ENCODE data around the gene ITPRID1.

ITPRID1 gene

GRCh38 chr7:31549611-31550010 lies 35.7 kb downstream of the ITPRID1 start (continued):
- TF ChIP-seq AEBP2 (tag by site-specific recombination; IDR thresholded peaks at IDR 0.05; ENCODE audit: borderline replicate concordance), result no peak

- Histone ChIP-seq H3K9me3 (ENCODE audit: control insufficient read depth, insufficient read depth, low read depth, low read length) (no peaks in the 10 kb centered on the region), H3K4me1 (ENCODE audit: control insufficient read depth, insufficient read depth, low read length) (no peaks in the 10 kb centered on the region), H3K4me3 (ENCODE audit: low read depth, low read length) (no peak overlapping the region), H3K36me3 (ENCODE audit: control insufficient read depth in 2 of 2, insufficient read depth in 1 of 2, low read length in 2 of 2) (no peaks in the 10 kb centered on the region), H3K27ac (ENCODE audit: extremely low read depth, low read depth, low read length) (no peak overlapping the region)
- ChIA-PET POLR2A (no interaction called here), CTCF (no interaction called here)
- no peak for TF ChIP-seq ZNF426 (tag by site-specific recombination; IDR thresholded peaks at IDR 0.05)
- no peak for TF ChIP-seq REPIN1 (tag by site-specific recombination; IDR thresholded peaks at IDR 0.05; ENCODE audit: low read depth)
- no peak for TF ChIP-seq ZNF623 (tag by site-specific recombination; IDR thresholded peaks at IDR 0.05)
- TF ChIP-seq HOXD13 (CRISPR knock-in tag; IDR thresholded peaks at IDR 0.05; ENCODE audit: borderline replicate concordance), result no peak
- TF ChIP-seq ZNF560 (tag by site-specific recombination; IDR thresholded peaks at IDR 0.05; ENCODE audit: borderline replicate concordance), result no peak
- no peak for TF ChIP-seq IKZF3 (tag by site-specific recombination; IDR thresholded peaks at IDR 0.05)
- TF ChIP-seq ZNF146 (tag by site-specific recombination; IDR thresholded peaks at IDR 0.05), result no peak
- no peak for TF ChIP-seq ZNF776 (tag by site-specific recombination; IDR thresholded peaks at IDR 0.05; ENCODE audit: borderline replicate concordance)
- TF ChIP-seq ZNF121 (tag by site-specific recombination; IDR thresholded peaks at IDR 0.05), result no peak
- TF ChIP-seq ZNF311 (tag by site-specific recombination; IDR thresholded peaks at IDR 0.05; ENCODE audit: borderline replicate concordance), result no peak
- TF ChIP-seq ZNF777 (tag by site-specific recombination; IDR thresholded peaks at IDR 0.05; ENCODE audit: borderline replicate concordance), result no peak
- no peak for TF ChIP-seq EGR2 (tag by site-specific recombination; IDR thresholded peaks at IDR 0.05; ENCODE audit: low read depth)
- TF ChIP-seq ZNF174 (tag by site-specific recombination; IDR thresholded peaks at IDR 0.05), result no peak
- no peak for TF ChIP-seq PRDM2 (tag by site-specific recombination; IDR thresholded peaks at IDR 0.05; ENCODE audit: borderline replicate concordance)
- TF ChIP-seq WT1 (tag by site-specific recombination; IDR thresholded peaks at IDR 0.05), result no peak
Measured at GRCh38 chr7:31550432-31550831, 36.5 kb downstream of the ITPRID1 start.

- Histone ChIP-seq H3K27ac (ENCODE audit: extremely low read depth, low read depth, low read length) (no peak overlapping the region), H3K36me3 (ENCODE audit: control insufficient read depth in 2 of 2, insufficient read depth in 1 of 2, low read length in 2 of 2) (no peaks in the 10 kb centered on the region), H3K4me1 (ENCODE audit: control insufficient read depth, insufficient read depth, low read length) (no peaks in the 10 kb centered on the region), H3K9me3 (ENCODE audit: control insufficient read depth, insufficient read depth, low read depth, low read length) (no peaks in the 10 kb centered on the region), H3K4me3 (ENCODE audit: low read depth, low read length) (no peak overlapping the region)
- POLR2A ChIA-PET, result no interaction called here
- CTCF ChIA-PET, result no interaction called here
- no peak for TF ChIP-seq ZFP37 (tag by site-specific recombination; IDR thresholded peaks at IDR 0.05)
- no peak for TF ChIP-seq ZNF335 (tag by site-specific recombination; conservative IDR thresholded peaks at IDR 0.05)
- TF ChIP-seq ZIC2 (tag by site-specific recombination; IDR thresholded peaks at IDR 0.05), result no peak
- no peak for TF ChIP-seq ZNF501 (tag by site-specific recombination; IDR thresholded peaks at IDR 0.05)
- TF ChIP-seq KLF10 (tag by site-specific recombination; IDR thresholded peaks at IDR 0.05), result no peak
- no peak for TF ChIP-seq ZBTB26 (tag by site-specific recombination; optimal IDR thresholded peaks at IDR 0.05)
- no peak for TF ChIP-seq ZNF214 (tag by site-specific recombination; IDR thresholded peaks at IDR 0.05; ENCODE audit: borderline replicate concordance)
- no peak for TF ChIP-seq MEIS1 (CRISPR knock-in tag; IDR thresholded peaks at IDR 0.05; ENCODE audit: borderline replicate concordance)
- TF ChIP-seq ZSCAN5A (tag by site-specific recombination; IDR thresholded peaks at IDR 0.05), result no peak
- TF ChIP-seq TRIM28 (IDR thresholded peaks at IDR 0.05; ENCODE audit: borderline replicate concordance, low read length), result no peak
Measured at GRCh38 chr7:31553661-31554081, 39.8 kb downstream of the ITPRID1 start.

All from HEK293 (cell line).